Fibroblast of lung (primary cell): ENCODE measurements around the gene SLC9A8. TPM values are rescaled to one million over a fixed set of nuclear protein-coding genes. Genes with fewer than 3 reads are reported as not detected.
"Not testable (repeated sequence)": the region's sequence is repeated elsewhere in the genome, so short reads cannot be mapped to it uniquely, and the experiment has no call there.

Experiments used
- DNase-seq, 2 donors: peaks; one replicate each; pipeline versions ENCODE4 v3.0.0 to v3.0.0-alpha.2; 2010; ENCODE audit warnings: low read depth in 2 of 2
- H2AFZ ChIP-seq: 2 replicates; pipeline ENCODE4 v1.5.1; 2012; ENCODE audit warnings: low read length, control low read depth, inconsistent platforms
- H3K27ac ChIP-seq: 2 replicates; pipeline ENCODE4 v1.5.1; 2011; ENCODE audit warnings: low read length, control low read depth; ENCODE audit not compliant: insufficient read depth
- H3K27me3 ChIP-seq: 2 replicates; pipeline ENCODE4 v1.5.1; 2011; ENCODE audit warnings: mild to moderate bottlenecking, low read length; ENCODE audit not compliant: control insufficient read depth, insufficient read depth
- H3K36me3 ChIP-seq: 2 replicates; pipeline ENCODE4 v1.5.1; 2011; ENCODE audit warnings: low read length; ENCODE audit not compliant: control insufficient read depth, insufficient read depth
- H3K4me1 ChIP-seq: 2 replicates; pipeline ENCODE4 v1.5.1; 2011; ENCODE audit warnings: low read length; ENCODE audit not compliant: control insufficient read depth, insufficient read depth; ENCODE audit errors: extremely low read depth
- H3K4me2 ChIP-seq: 2 replicates; pipeline ENCODE4 v1.5.1; 2011; ENCODE audit warnings: low read length, control low read depth; ENCODE audit not compliant: insufficient read depth; ENCODE audit errors: extremely low read depth
- H3K4me3 ChIP-seq, 4 experiments: fragments of 200-600 bp in 1 of 4; sonication (generic) in 1 of 4; replicated peaks in 1 of 4; 2 replicates each; pipeline ENCODE4 v1.5.1; 2011 to 2016; ENCODE audit warnings: low read length in 4 of 4, low read depth in 3 of 4, mild to moderate bottlenecking in 3 of 4, control low read depth in 2 of 4, inconsistent platforms in 1 of 4, mixed read lengths in 1 of 4; ENCODE audit not compliant: insufficient read depth in 1 of 4; ENCODE audit errors: control extremely low read depth in 1 of 4
- H3K79me2 ChIP-seq: 2 replicates; pipeline ENCODE4 v1.5.1; 2012; ENCODE audit warnings: mild to moderate bottlenecking, low read length, inconsistent platforms; ENCODE audit not compliant: control insufficient read depth, insufficient read depth
- H3K9ac ChIP-seq: 2 replicates; pipeline ENCODE4 v1.5.1; 2011; ENCODE audit warnings: mild to moderate bottlenecking, low read length, control low read depth; ENCODE audit not compliant: insufficient read depth
- H3K9me3 ChIP-seq: 2 replicates; pipeline ENCODE4 v1.5.1; 2012; ENCODE audit warnings: low read depth, low read length; ENCODE audit not compliant: control insufficient read depth, insufficient read depth
- H4K20me1 ChIP-seq: 2 replicates; pipeline ENCODE4 v1.5.1; 2011; ENCODE audit warnings: low read length; ENCODE audit not compliant: control insufficient read depth, insufficient read depth; ENCODE audit errors: extremely low read depth
- CTCF ChIP-seq, 2 donors: IDR thresholded peaks in 1 of 2; conservative IDR thresholded peaks in 1 of 2; 1 replicate in 1 of 2; 2 replicates in 1 of 2; pipeline ENCODE4 v1.5.1; 2011 to 2012; ENCODE audit warnings: low read length in 2 of 2, control low read depth in 1 of 2, inconsistent platforms in 1 of 2, low read depth in 1 of 2, mild to moderate bottlenecking in 1 of 2
- EZH2 ChIP-seq: IDR thresholded peaks from 2 replicates; pipeline ENCODE4 v1.5.1; 2012; ENCODE audit warnings: low read length, control low read depth, mild to moderate bottlenecking; ENCODE audit errors: missing control alignments
- polyA plus RNA-seq, 2 donors: library from polyadenylated mRNA; depleted of rRNA in 1 of 2; stranded (reverse) in 1 of 2; unstranded in 1 of 2; fragments of >200 nt; gene quantifications; 2 replicates each; pipeline ENCODE4 v1.2.1, GENCODE V29; 2011 to 2012; ENCODE audit warnings: missing spikeins in 1 of 2
- total RNA-seq: library from RNA; depleted of rRNA; stranded (reverse); fragments of >200 nt; gene quantifications from 2 replicates; pipeline ENCODE4 v1.2.1, GENCODE V29; 2014

The SLC9A8 gene
- total and polyA plus RNA-seq, 2 donors (not counting 1 experiment from before 2014, with no cell fraction given) = 2.4 to 15.5 TPM

- TF ChIP-seq CTCF (conservative IDR thresholded peaks at IDR 0.05 in 1 of 2, IDR thresholded peaks at IDR 0.05 in 1 of 2; ENCODE audit: low read depth in 1 of 2, low read length in 2 of 2) (no peak), EZH2 (no peak)
- Histone ChIP-seq H3K79me2 (no peaks in the 10 kb centered on the region), H3K4me3 (no peak overlapping the region), H4K20me1 (no peaks in the 10 kb centered on the region), H2AFZ (no peak overlapping the region), H3K36me3 (peaks cover 2% of the 10 kb centered on the region), H3K4me2 (no peak overlapping the region), H3K27me3 (no peaks in the 10 kb centered on the region), H3K9me3 (no peaks in the 10 kb centered on the region), H3K4me1 (peaks cover 9% of the 10 kb centered on the region), H3K27ac (no peak overlapping the region), H3K9ac (no peak overlapping the region)
- DNase-seq = no peak
Observed at GRCh38 chr20:49892817-49893216, 80.2 kb downstream of the SLC9A8 start.

- no peaks in the 10 kb centered on the region for H3K9me3 ChIP-seq
- TF ChIP-seq CTCF (conservative IDR thresholded peaks at IDR 0.05 in 1 of 2, IDR thresholded peaks at IDR 0.05 in 1 of 2; ENCODE audit: low read depth in 1 of 2, low read length in 2 of 2) (no peak), EZH2 (no peak)
- no peaks in the 10 kb centered on the region for H4K20me1 ChIP-seq
- no peaks in the 10 kb centered on the region for H3K27me3 ChIP-seq
- no peak overlapping the region for H3K9ac ChIP-seq
- no peaks in the 10 kb centered on the region for H3K79me2 ChIP-seq
- H3K4me1 ChIP-seq = peaks cover 5% of the 10 kb centered on the region
- no peaks in the 10 kb centered on the region for H3K36me3 ChIP-seq
- no peak overlapping the region for H3K27ac ChIP-seq
- peak overlapping the region; percentile 17 for H2AFZ ChIP-seq
- H3K4me3 ChIP-seq = peak overlapping the region in 3 of 4 experiments; percentile 3 to 32 (median 20)
- H3K4me2 ChIP-seq = peak overlapping the region; percentile 81
- no peak for DNase-seq
Observed at GRCh38 chr20:49893242-49894072, 80.8 kb downstream of the SLC9A8 start.

DNA sequence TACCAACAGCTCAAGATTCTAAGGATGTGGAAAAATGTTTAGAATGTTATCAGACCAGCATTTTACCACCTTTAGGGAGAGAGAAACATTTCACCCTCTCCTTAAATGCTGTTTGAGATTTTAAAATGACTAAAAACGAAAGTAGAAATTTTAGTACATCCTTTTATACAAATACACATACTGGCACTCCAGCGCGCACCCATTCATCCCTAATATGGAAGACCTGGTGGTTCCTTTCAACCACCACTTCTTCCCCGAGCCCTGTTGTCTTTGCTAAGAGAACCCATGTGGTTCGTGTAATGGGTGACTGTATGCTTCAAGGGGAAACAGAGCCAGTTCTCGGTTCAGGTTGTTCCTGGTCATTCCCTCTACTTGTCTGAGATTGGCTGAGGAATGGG lies 81.4 kb downstream of the SLC9A8 start:
- Histone ChIP-seq H3K4me3 (peak overlapping the region in 3 of 4 experiments; percentile 3 to 32 (median 20)), H3K79me2 (no peaks in the 10 kb centered on the region)

DNA sequence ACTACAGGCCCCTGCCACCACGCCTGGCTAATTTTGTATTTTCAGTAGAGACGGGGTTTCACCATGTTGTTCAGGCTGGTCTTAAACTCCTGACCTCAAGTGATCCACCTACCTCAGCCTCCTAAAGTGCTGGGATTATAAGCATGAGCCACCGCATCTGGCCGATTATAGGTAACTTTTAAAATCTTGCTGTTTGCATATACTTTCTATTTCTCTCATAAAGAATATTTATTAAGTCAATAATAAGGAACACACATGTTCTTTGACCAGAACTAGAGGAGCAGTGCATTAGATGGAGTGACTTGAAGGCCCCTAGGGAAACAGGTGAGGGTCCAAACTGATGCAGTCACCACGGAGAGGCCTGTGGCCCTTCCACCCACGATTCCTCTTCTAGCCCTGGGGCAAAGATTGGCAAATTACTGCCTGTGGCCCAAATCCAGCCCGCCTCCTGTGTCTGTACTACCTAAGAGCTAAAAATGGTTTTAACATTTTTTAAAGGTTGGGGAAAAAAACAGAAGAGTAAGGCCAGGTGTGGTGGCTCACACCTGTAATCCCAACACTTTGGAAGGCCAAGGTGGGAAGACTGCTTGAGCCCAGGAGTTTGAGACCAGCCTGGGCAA lies 83.0 kb downstream of the SLC9A8 start:
- not testable (repeated sequence) for H3K4me3 ChIP-seq, H3K79me2 ChIP-seq

More for the DNA sequence above, 81.4 kb downstream of the SLC9A8 start:
- no peak for TF ChIP-seq CTCF (conservative IDR thresholded peaks at IDR 0.05 in 1 of 2, IDR thresholded peaks at IDR 0.05 in 1 of 2; ENCODE audit: low read depth in 1 of 2, low read length in 2 of 2)
- Histone ChIP-seq H3K4me1 (peaks cover 5% of the 10 kb centered on the region), H4K20me1 (no peaks in the 10 kb centered on the region), H3K27me3 (no peaks in the 10 kb centered on the region), H3K9ac (no peak overlapping the region), H3K27ac (no peak overlapping the region), H3K9me3 (no peaks in the 10 kb centered on the region), H3K36me3 (no peaks in the 10 kb centered on the region), H2AFZ (peak overlapping the region; percentile 71), H3K4me2 (peak overlapping the region; percentile 81)
- no peak for DNase-seq

More for the DNA sequence above, 83.0 kb downstream of the SLC9A8 start:
- H3K27ac ChIP-seq, H3K9me3 ChIP-seq, H3K9ac ChIP-seq, H2AFZ ChIP-seq, H3K36me3 ChIP-seq, H3K4me2 ChIP-seq, DNase-seq, H3K4me1 ChIP-seq, H4K20me1 ChIP-seq, H3K27me3 ChIP-seq: not testable (repeated sequence)
